GM19239 (cell line): ENCODE results near the gene OSBPL3.
A peak's percentile ranks its signal among the peaks of the same experiment; 100 is the strongest.

Experiments used
- DNase-seq: peaks from one replicate; pipeline ENCODE4 v3.0.0; 2011; ENCODE audit warnings: low spot score; ENCODE audit not compliant: insufficient read length
- FAIRE-seq: peaks from 2 replicates; lab custom pipeline; 2011; peaks lifted over from hg19 to GRCh38; lab: Jason Lieb, UNC

The OSBPL3 gene

GRCh38 chr7:24980534-24981170 is 674 bp upstream of the OSBPL3 start:
- DNase-seq (peak; percentile 16), FAIRE-seq (no peak)

GRCh38 chr7:24979470-24979862 is 512 bp downstream of the OSBPL3 start:
- peak; percentile 26 for DNase-seq
- no peak for FAIRE-seq

GRCh38 chr7:24978843-24979469 is 1.0 kb downstream of the OSBPL3 start:
- no peak for DNase-seq
- peak; percentile 74 for FAIRE-seq

GRCh38 chr7:24975644-24976260 is 4.2 kb downstream of the OSBPL3 start:
- no peak for FAIRE-seq

GRCh38 chr7:24975172-24975571 is 4.8 kb downstream of the OSBPL3 start:
- FAIRE-seq = no peak
- DNase-seq = no peak

More at GRCh38 chr7:24975644-24976260, 4.2 kb downstream of the OSBPL3 start:
- DNase-seq = no peak

- DNase-seq (no peak), FAIRE-seq (no peak)
Measured at GRCh38 chr7:24974026-24974832, 5.7 kb downstream of the OSBPL3 start.

- FAIRE-seq (no peak), DNase-seq (no peak)
Measured at GRCh38 chr7:24972991-24973390, 7.0 kb downstream of the OSBPL3 start.

GRCh38 chr7:24972166-24972477 is 7.9 kb downstream of the OSBPL3 start:
- no peak for FAIRE-seq
- no peak for DNase-seq

GRCh38 chr7:24971333-24972165 is 8.4 kb downstream of the OSBPL3 start:
- FAIRE-seq (no peak), DNase-seq (no peak)

- FAIRE-seq (no peak), DNase-seq (no peak)
Measured at GRCh38 chr7:24970676-24971075, 9.3 kb downstream of the OSBPL3 start.

- DNase-seq = no peak
- no peak for FAIRE-seq
Measured at GRCh38 chr7:24968165-24968564, 11.8 kb downstream of the OSBPL3 start.

- no peak for DNase-seq
- peak; percentile 70 for FAIRE-seq
Measured at GRCh38 chr7:24967696-24968095, 12.3 kb downstream of the OSBPL3 start.

- FAIRE-seq = no peak
- DNase-seq = no peak
Measured at GRCh38 chr7:24966802-24967201, 13.2 kb downstream of the OSBPL3 start.

- peak; percentile 41 for DNase-seq
- peak; percentile 99 for FAIRE-seq
Measured at GRCh38 chr7:24965831-24966708, 13.9 kb downstream of the OSBPL3 start.

GRCh38 chr7:24964191-24964590 is 15.8 kb downstream of the OSBPL3 start:
- FAIRE-seq = peak; percentile 76
- DNase-seq = no peak

GRCh38 chr7:24963218-24963617 is 16.8 kb downstream of the OSBPL3 start:
- peak; percentile 90 for FAIRE-seq
- no peak for DNase-seq

GRCh38 chr7:24962418-24962962 is 17.5 kb downstream of the OSBPL3 start:
- FAIRE-seq = no peak

GRCh38 chr7:24959735-24960485 is 20.1 kb downstream of the OSBPL3 start:
- FAIRE-seq = peak; percentile 71

More at GRCh38 chr7:24962418-24962962, 17.5 kb downstream of the OSBPL3 start:
- DNase-seq = no peak

More at GRCh38 chr7:24959735-24960485, 20.1 kb downstream of the OSBPL3 start:
- no peak for DNase-seq
